Measurements from ENCODE around the gene CKAP4. TPM values are rescaled to one million over a fixed set of nuclear protein-coding genes. Genes with fewer than 3 reads are reported as not detected.

The CKAP4 gene
- total and polyA plus RNA-seq, 9 of the 15 experiments (the other 6 are each of a cell fraction or from before 2014, with no cell fraction given) = 0.08 to 0.20 TPM; not detected in 7

DNA sequence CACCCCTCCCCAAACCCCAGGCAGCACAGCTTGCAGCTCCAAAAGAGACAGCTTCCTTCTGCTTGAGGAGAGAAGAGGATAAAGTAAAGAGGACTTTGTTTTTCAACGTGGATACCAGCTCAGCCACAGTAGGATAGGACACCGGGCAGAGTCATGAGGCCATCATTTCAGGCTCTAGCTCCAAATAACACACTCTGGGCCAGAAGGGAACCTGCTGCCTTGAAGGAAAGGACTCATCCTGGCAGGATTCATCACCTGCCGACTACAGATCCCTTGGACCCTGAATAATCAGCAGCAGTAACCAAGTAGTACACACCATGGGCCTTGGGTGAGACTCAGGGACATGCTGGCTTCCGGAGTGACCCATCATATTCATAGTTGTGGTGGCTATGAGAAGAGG is 10.4 kb upstream of the CKAP4 start (continued):
- TF ChIP-seq ZNF253 (CRISPR knock-in tag; conservative IDR thresholded peaks at IDR 0.05) (no peak), ZNF165 (CRISPR knock-in tag; IDR thresholded peaks at IDR 0.05; ENCODE audit: borderline replicate concordance) (no peak), KLF6 (CRISPR knock-in tag; IDR thresholded peaks at IDR 0.05; ENCODE audit: borderline replicate concordance) (no peak)

DNA sequence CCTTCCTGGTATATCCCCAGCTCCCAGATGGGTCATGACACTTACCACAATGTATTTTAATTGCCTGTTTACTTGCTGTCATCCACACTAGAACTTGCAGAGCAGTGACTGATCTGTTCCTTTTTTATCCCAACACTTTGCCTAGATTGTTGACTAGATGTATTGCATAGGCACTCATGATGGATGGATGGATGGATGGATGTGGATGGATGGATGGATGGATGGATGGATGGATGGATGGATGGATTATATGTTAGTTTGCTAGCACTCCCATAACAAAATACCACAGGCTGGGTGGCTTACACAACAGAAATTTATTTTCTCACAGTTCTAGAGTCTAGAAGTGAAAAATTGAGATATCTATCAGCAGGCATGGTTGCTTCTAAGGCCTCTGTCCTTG is 8.7 kb upstream of the CKAP4 start:
- Histone ChIP-seq H2AFZ (ENCODE audit: low read depth, low read length) (no peak overlapping the region), H3K27ac (ENCODE audit: extremely low read depth, low read depth, low read length) (no peak overlapping the region), H4K20me1 (replicated peaks; ENCODE audit: control insufficient read depth, insufficient read depth, low read length) (no peaks in the 10 kb centered on the region), H3K4me1 (replicated peaks in 1 of 2; ENCODE audit: control insufficient read depth in 2 of 2, insufficient read depth in 2 of 2, low read length in 2 of 2) (no peaks in the 10 kb centered on the region), H3K36me3 (ENCODE audit: control insufficient read depth, insufficient read depth, low read length) (no peaks in the 10 kb centered on the region), H3K79me2 (ENCODE audit: control insufficient read depth, insufficient read depth, low read length) (no peaks in the 10 kb centered on the region), H3K9me3 (replicated peaks; ENCODE audit: control insufficient read depth, insufficient read depth, low read depth, low read length) (no peaks in the 10 kb centered on the region), H3K9me1 (ENCODE audit: control insufficient read depth, insufficient read depth, low read length) (no peaks in the 10 kb centered on the region), H3K9ac (ENCODE audit: insufficient read depth in 1 of 2, low read depth in 2 of 2, low read length in 2 of 2) (no peak overlapping the region), H3K4me3 (no peak overlapping the region), H3K4me2 (ENCODE audit: insufficient read depth, low read length) (no peak overlapping the region), H3K27me3 (ENCODE audit: control insufficient read depth in 2 of 2, insufficient read depth in 2 of 2, low read length in 2 of 2) (peaks cover 0 to 26% of the 10 kb centered on the region in 2 experiments; a peak in 3 of 5 replicates)
- ATAC-seq = no peak
- ChIA-PET POLR2A (interaction anchor here (0.6 kb wide), 1 partner anchor 76 kb away, joined by 3 read pairs; no protein-coding TSS in a partner anchor), CTCF (ENCODE audit: low intra/inter-chr PET ratio) (no interaction called here)
- no TSS peak for BruUV-seq (replicated peaks)
- in situ Hi-C loops (cut with MboI) = no loop called here
- no peak for TF ChIP-seq RBM17 (IDR thresholded peaks at IDR 0.05; ENCODE audit: borderline replicate concordance, low read depth, low read length)
- TF ChIP-seq NFIX (CRISPR knock-in tag; IDR thresholded peaks at IDR 0.05; ENCODE audit: low read depth) = no peak
- TF ChIP-seq NCOA6 (IDR thresholded peaks at IDR 0.05) = no peak
- TF ChIP-seq HMGN3 (IDR thresholded peaks at IDR 0.05; ENCODE audit: borderline replicate concordance, extremely low read depth, insufficient read length, low read depth, low read length) = no peak
- DNase-seq (ENCODE audit: extremely low read depth in 1 of 4, low spot score in 3 of 4) = no peak
- intact Hi-C loops (cut with micrococcal nuclease) = no loop called here
- no peak for FAIRE-seq

All from K562 (cell line).